HG03159 (cell line): ENCODE measurements around the gene TMC6.
"Not testable (repeated sequence)": the region's sequence is repeated elsewhere in the genome, so short reads cannot be mapped to it uniquely, and the experiment has no call there.

Experiments
- ATAC-seq: cut with Tn5 transposase; IDR thresholded peaks from one replicate; pipeline ENCODE4 v1.9.1; 2021; ENCODE audit warnings: mild to moderate bottlenecking, moderate library complexity; ENCODE audit not compliant: unreplicated experiment

TMC6 gene

GRCh38 chr17:78082988-78083387, 45.6 kb downstream of the TMC6 start:
- no peak for ATAC-seq

- not testable (repeated sequence) for ATAC-seq
Observed at GRCh38 chr17:78082355-78082872, 46.1 kb downstream of the TMC6 start.

- ATAC-seq: no peak
Observed at GRCh38 chr17:78081551-78081950, 47.0 kb downstream of the TMC6 start.

GRCh38 chr17:78079253-78079652, 49.3 kb downstream of the TMC6 start:
- no peak for ATAC-seq

GRCh38 chr17:78075545-78075944, 53.0 kb downstream of the TMC6 start:
- ATAC-seq: no peak

GRCh38 chr17:78075011-78075410, 53.5 kb downstream of the TMC6 start:
- ATAC-seq: no peak

- no peak for ATAC-seq
Observed at GRCh38 chr17:78072961-78073360, 55.6 kb downstream of the TMC6 start.

GRCh38 chr17:78069695-78070094, 58.9 kb downstream of the TMC6 start:
- ATAC-seq: no peak

- ATAC-seq: not testable (repeated sequence)
Observed at GRCh38 chr17:78066976-78067375, 61.6 kb downstream of the TMC6 start.

GRCh38 chr17:78064708-78065107, 63.8 kb downstream of the TMC6 start:
- ATAC-seq: no peak

GRCh38 chr17:78063489-78063888, 65.1 kb downstream of the TMC6 start:
- no peak for ATAC-seq

- no peak for ATAC-seq
Observed at GRCh38 chr17:78062596-78062995, 66.0 kb downstream of the TMC6 start.
